Astrocyte of the spinal cord (primary cell): ENCODE results near the gene NSMCE1.

Experiments used
- DNase-seq: peaks from one replicate; pipeline ENCODE4 v3.0.0; 2011; ENCODE audit warnings: low read depth, low spot score
- H3K4me3 ChIP-seq: 2 replicates; pipeline ENCODE4 v1.5.1; 2011; ENCODE audit warnings: low read depth, mild to moderate bottlenecking, low read length, moderate library complexity
- in situ Hi-C: cut with HindIII; loops from 2 replicates; pipeline ENCODE4 v1.10.0; 2017; ENCODE audit warnings: low sequenced_read_pairs
- TF ChIP-seq, protein P1 (sequence below): IDR thresholded peaks from 2 replicates; pipeline ENCODE4 v1.5.1; 2012; ENCODE audit warnings: low read depth, mild to moderate bottlenecking, low read length, inconsistent platforms

Gene NSMCE1

DNA sequence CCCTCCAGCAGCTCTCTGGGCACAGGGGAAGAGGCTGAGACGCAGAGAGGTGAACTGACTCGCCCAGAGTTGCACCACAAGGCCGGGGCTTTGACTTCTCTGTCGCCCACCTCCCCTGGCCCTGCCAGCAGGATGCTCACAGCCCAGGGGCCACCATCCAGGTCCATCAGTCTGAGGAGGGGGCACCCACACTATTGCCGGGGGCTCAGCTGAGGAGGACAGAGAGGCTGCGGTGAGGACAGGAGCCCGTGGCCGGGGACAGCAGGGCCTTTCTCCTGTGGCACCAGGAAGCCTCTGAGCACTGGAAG, 32.7 kb downstream of the NSMCE1 start:
- H3K4me3 ChIP-seq = no peak overlapping the region
- TF ChIP-seq, protein P1, sequence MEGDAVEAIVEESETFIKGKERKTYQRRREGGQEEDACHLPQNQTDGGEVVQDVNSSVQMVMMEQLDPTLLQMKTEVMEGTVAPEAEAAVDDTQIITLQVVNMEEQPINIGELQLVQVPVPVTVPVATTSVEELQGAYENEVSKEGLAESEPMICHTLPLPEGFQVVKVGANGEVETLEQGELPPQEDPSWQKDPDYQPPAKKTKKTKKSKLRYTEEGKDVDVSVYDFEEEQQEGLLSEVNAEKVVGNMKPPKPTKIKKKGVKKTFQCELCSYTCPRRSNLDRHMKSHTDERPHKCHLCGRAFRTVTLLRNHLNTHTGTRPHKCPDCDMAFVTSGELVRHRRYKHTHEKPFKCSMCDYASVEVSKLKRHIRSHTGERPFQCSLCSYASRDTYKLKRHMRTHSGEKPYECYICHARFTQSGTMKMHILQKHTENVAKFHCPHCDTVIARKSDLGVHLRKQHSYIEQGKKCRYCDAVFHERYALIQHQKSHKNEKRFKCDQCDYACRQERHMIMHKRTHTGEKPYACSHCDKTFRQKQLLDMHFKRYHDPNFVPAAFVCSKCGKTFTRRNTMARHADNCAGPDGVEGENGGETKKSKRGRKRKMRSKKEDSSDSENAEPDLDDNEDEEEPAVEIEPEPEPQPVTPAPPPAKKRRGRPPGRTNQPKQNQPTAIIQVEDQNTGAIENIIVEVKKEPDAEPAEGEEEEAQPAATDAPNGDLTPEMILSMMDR = no peak
- in situ Hi-C loops = no loop called here
- no peak for DNase-seq

DNA sequence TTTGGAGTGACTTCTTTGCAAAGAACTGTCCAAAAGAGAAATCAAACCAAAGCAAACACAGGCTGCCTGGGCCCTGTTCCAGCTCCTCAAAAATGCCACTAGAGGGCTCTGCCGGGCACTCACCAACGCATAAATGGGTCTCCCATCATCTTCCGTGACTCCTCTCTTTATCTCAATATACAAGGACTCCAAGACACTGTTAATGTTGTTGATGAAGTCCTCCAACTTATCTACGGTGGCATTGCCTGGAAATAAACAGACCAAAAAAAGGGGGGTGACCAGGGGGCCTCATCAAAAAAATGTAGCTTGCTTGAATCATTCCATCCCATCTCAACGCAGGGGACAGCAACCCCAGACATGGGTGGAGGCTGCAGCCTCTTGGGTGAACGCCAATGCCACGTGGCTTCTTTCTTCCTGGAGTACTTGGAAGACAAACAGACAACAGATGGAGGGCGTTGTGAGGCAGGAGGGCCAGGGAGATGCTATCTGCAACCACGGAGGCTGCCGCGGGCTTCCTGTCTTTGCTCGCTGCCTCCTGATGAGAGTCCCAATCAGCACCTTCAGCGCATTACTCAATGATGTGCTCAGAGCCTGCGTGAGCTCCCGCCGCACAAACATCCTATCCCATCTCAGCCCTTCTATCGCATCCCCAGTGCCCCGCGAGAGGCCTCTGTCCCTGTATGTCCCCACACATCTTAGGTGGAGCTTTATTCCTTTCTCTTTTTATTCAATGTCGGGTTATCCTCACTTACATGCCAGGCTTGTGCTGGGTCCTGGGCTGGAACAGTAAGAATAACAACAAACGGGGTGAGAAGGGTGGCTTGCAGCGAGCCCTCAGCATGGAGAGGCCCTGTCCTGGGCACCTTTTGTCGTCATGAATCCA, 33.3 kb downstream of the NSMCE1 start:
- H3K4me3 ChIP-seq = no peak overlapping the region
- DNase-seq = peak; percentile 92
- TF ChIP-seq, protein P1 = peak; percentile 91
- in situ Hi-C loops = no loop called here

DNA sequence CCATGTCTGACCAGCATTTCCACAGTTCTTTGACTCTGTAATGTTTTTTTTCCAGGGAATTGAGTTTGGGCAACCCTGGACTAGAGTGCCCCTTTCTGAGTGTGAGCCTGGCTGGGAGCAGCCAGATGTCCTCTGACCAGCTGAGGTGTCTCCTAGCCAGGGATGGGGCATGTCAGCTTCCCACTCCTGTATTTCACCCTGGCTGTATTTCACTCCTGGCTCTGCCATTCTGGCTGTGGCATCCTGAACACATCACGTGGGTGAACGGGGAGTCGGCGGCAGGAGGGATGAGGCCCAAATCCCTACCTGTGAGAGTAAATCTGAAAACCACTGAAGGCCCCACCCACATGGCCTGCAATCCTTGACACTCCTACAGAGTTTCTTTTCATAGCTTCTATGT, 34.0 kb downstream of the NSMCE1 start:
- in situ Hi-C loops = no loop called here
- DNase-seq = no peak
- TF ChIP-seq, protein P1 = no peak
- H3K4me3 ChIP-seq = no peak overlapping the region

DNA sequence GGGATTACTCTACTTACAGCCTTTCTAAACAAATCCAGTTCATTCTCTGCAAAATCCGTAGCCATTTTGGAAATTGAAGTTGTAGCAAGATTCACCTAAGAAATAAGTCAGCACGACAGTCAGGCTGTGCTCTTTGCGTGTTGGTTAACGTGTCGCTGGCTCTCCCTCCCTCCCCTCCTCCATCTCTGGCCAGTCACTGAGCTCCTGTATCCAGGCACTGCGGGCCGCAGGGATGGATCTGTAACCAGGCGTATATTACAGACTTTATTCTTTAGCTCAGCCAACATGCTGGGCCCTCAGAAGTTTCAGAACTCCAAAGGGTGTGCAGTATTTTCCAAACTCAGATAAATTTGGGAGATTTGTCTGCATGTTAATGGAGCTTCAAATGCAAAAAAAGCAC, 34.4 kb downstream of the NSMCE1 start:
- in situ Hi-C loops = no loop called here
- DNase-seq = no peak
- TF ChIP-seq, protein P1 = no peak
- H3K4me3 ChIP-seq = no peak overlapping the region

DNA sequence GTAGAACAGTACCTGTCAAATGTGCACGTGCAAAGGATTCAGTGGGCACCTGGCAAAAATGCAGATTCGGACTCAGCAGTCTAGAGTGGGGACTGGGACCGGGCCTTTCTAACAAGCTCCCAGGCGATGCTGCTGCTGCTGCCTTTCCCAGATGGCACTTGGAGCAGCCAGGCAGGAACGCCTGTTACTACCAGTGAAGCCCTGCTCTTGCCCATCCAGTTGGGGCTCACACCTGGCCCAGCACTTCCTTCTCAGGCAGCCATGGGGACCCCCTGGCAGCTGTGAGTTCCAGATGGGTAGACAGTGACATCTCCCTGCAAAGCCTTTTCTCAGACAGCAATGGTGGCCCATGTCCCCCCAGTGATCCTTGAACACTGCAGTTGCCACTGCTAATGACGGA, 34.8 kb downstream of the NSMCE1 start:
- TF ChIP-seq, protein P1 = no peak
- no peak for DNase-seq
- H3K4me3 ChIP-seq = no peak overlapping the region
- in situ Hi-C loops = no loop called here

DNA sequence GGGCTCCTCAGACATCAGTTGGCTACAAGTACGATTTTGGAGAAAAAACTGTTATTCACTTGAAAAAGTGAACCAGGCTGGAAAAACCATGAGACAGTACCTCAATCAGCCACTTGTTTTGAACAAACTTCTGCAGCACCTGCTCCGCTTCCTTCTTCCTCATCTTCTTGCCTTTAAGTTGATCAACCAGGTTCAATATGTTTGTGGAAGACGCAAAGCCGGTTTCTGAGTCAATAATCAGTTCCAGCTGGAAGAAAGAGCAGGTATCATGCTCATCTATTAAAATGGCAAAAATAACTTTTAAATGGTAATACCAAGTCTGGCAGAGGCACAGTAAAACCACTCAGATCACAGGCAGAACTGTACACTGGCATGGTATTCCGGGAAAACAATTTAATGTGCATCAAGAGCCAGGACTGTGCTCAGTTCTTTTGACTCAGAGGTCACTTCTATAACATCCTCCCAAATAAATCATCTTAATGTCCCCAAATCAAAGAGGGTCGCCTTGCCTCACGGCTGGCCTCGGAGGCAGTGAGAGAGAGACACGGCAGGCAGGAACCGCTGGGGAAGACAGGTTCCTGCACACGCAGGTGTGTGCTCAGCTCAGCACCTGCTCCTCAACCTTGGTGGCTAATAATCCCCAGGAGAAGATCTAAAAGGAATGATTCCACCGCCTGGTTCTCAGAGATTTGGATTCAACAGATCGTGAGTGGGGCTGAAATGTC, 35.5 kb downstream of the NSMCE1 start:
- no peak overlapping the region for H3K4me3 ChIP-seq
- in situ Hi-C loops = no loop called here
- DNase-seq = no peak
- TF ChIP-seq, protein P1 = no peak
